SK-N-MC (cell line): ENCODE results near the gene PALD1.

Experiments
- EZH2 ChIP-seq: fragments of 200-600 bp; sonication (generic); IDR thresholded peaks from one replicate; pipeline ENCODE4 v1.6.1; 2017; ENCODE audit warnings: antibody characterized with exemption
- FOXP2 ChIP-seq: optimal IDR thresholded peaks from 2 replicates; pipeline ENCODE3; 2011; ENCODE audit warnings: mild to moderate bottlenecking, moderate library complexity; ENCODE audit not compliant: insufficient read depth; ENCODE audit errors: extremely low read length, control extremely low read depth
- POLR2AphosphoS5 ChIP-seq: IDR thresholded peaks from 2 replicates; pipeline ENCODE4 v1.6.1; 2012; ENCODE audit warnings: mild to moderate bottlenecking, low read depth, low read length, borderline replicate concordance

DNA sequence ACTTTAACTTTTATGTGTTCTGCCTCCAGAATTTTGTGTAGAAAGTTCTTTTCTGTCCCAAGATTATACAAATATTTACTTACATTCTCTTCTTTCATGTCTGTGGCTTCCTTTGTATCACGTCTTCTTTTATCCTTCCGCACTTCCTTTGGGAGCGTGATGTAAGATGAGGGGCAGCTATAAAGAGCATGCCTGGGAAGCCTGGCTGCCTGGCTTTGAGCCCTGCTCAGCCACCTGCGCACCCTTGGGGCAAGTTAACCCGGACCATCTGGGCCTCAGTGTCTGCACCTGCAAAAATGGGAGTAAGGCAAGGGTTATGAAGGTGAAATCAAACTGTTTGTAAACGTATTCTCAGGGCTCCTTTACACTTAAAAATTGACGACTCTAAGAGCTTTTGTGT lies 25.2 kb downstream of the PALD1 start:
- TF ChIP-seq POLR2AphosphoS5 (no peak), EZH2 (no peak), FOXP2 (no peak)
